Fibroblast of skin of scalp (primary cell): ENCODE data around the gene NFIA.
"Not testable (repeated sequence)": the region's sequence is repeated elsewhere in the genome, so short reads cannot be mapped to it uniquely, and the experiment has no call there.

Experiments
- DNase-seq: peaks from one replicate; pipeline ENCODE4 v3.0.0-alpha.2; 2013

Gene NFIA

DNA sequence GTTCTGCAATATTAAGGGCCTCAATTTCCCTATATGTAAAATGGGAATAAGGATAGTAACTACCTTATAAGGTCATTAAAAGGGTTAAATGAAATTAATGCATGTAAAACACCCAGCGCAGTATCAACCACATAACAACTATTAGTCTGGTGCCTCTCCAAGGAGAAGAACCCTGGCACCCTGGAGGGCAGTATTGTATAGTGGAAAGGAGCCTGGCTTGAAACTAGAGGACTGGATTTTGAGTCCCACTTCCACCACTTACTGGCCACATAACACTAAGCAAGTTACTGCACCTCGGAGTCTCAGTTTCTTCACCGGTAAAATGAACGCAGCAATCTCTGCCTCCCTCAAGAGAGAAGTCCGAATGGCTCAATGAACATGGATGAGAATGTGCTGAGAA is 385.5 kb downstream of the NFIA start:
- not testable (repeated sequence) for DNase-seq

- no peak for DNase-seq
Measured at GRCh38 chr1:61469365-61469764, 387.0 kb downstream of the NFIA start.

DNA sequence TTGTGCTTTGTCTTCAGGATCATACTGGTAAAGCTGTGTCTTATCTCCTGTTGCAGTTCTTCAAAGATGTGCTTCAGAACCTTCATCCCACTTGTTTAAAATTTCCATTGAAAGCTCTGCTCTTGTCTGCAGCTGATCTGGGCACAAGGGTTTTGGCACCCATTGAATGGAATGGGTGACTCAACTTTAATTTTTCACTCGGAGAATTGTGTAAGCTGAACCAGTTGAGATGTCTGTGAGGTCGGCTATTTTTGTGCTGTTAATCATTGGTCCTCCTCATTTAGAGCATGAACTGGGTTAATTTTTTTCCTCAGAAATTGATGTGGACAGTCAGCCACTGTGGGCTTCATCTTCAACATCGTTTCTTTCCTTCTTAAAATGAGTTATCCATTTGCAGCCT is 390.5 kb downstream of the NFIA start:
- no peak for DNase-seq

DNA sequence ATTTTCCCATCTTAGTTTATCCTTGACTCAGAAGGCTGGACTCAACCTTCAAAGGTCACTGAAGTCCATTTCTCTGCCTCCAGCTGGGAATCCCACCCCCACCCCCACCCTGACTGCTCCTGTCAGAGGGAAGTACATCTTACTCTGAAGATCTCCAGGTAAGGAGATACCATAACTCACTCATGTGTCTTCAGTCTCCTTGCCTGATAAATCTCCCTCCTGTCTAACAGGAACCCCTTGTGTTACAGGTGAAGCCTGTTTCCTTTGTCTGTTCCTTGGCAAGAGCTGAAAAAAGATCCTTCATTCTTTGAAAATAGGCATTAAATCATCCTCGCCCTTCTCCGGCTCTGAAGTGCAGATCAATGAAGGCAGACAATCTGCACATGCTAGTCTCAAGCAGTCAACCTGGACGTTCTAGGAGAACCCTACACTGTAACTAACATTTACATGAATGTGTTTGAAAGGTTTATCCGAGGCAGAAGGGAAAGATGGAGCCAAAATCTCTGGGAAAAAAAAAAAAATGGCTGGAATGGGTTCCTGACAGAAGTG is 392.0 kb downstream of the NFIA start:
- DNase-seq = no peak

DNA sequence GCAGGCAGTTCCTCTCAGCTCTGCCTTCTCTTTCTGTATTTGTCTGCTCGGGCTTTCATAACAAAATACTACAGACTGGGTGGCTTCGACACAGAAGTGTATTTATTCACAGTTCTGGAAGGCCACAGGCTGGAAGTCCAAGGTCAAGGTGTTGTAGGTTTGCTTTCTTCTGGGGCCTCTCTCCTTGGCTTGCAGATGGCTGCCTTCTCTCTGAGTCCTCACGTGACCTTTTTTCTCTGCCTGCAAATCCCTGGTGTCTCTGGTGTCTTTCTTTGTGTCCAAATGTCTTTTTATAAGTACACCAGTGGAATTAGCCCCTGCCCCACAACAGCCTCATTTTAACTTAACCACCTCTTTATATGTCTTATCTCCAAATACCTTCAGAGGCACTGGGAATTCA is 392.6 kb downstream of the NFIA start:
- no peak for DNase-seq

DNA sequence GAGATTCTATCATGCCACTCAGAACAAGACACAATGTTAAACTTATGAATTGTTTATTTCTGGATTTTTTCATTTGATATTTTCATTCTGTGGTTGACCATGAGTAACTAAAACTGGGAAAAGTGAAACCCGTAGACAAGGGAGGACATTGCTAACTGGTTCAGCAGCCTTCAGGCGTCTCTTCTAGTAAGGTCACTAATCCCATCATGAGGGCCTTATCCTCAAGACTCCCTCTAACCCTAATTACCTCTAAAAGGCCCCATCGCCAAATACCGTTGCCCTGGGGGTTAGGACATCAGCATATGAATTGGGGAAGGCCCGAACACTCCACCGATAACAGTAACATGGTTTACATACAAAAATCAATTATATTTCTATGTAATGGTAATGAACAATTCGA is 394.9 kb downstream of the NFIA start:
- DNase-seq = no peak

DNA sequence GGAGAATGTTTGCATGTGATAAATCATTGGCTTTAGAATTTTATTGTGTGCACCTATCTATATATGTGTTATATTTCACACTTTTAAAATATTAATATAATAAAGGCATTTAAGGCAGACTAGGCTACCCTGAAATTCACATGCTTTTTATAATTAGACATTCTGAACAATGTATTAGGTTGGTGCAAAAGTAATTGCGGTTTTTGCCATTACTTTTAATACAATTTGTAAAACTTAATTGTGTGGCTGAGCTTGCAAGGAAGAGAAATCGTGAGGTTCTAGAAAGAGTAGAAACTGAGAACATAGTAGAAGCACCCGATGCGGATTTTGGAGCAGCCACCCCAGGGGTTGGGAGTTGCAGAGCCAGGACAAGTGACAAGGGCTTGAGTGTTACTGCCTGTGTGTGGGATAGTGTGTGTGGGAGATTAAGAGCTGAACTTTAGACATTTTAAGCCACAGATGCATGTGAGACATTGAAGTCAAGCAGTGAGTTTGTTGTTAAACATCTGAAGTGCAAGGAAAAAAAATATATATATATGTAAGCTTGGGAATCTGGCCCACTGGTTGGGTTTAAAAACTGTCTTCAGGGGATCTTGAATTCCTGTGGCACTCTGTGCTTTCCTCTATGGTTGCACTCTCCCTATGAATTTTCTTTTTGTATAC is 398.0 kb downstream of the NFIA start:
- no peak for DNase-seq

DNA sequence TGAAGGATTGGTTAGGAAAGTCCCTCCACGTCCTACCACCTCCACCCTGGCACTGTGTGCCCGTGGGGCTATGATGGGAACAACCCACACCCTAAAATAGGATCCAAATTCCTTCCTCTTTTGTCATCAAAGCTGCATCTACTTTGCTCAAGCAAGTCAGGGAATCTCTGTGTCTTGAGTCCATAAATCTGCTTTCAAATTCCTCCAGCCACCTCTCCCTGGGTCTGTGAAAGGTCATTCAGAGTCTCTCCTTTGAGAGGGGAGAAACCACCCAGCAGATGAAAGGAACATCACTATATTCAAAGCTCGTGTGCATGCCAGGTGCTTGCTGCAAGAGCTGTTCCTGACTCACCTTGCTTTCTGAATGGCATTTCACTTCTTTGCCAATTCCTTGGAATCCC is 399.0 kb downstream of the NFIA start:
- no peak for DNase-seq

GRCh38 chr1:61482170-61482734 is 399.9 kb downstream of the NFIA start:
- DNase-seq = no peak

DNA sequence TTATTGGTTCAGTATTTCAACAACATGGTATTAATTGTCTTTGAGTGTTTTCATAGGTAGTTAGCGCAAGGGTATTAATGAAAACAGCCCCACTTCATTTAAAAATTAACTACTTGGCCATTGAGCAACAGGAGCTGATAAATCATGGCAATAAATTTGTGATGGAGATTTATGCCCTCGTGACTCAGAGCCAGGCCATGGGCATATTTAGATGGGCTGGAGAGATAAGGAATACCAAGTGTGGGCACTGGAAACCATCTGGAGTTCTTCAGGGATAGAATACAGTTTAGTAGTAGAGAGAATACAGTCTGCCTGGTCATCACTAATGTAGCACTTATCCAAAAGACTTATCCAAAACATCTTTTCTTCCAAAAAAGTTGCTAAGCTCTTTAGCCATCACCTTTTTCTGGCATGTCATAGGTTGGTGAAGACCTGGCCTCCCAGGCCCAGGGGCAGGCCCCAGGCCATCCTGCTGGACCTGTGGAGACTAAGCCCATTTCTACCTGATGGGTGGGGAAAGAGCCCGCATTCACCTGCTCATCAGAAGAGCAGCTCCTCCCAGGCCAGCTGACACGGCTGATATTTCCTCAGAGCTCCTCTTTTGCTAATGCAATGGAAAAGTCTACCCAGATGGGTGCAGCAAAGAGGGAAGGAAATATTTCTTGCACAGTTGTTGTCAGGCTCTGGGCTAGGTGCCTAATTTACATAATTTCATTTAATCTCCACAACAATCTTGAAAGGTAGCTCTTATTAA is 404.6 kb downstream of the NFIA start:
- DNase-seq = no peak

GRCh38 chr1:61487801-61488200 is 405.4 kb downstream of the NFIA start:
- no peak for DNase-seq

DNA sequence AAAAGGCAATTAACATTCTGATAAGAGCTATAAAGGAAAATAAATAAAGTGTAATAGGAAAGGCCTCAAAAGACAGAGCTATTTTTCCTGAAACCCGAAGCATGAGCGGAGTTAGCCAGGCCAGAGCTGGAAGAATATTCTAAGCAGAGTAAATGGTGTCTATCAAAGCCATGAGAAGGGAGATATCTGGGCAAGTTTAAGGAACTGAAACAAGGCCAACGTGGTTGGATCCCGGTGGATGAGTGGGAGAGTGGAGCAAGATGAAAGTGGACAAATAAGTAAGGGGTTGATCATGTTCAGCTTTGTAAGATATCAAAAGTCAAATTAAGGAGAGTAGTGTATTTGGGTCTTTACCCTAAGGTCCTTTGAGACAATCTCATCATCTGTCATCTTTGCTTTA is 408.6 kb downstream of the NFIA start:
- no peak for DNase-seq

DNA sequence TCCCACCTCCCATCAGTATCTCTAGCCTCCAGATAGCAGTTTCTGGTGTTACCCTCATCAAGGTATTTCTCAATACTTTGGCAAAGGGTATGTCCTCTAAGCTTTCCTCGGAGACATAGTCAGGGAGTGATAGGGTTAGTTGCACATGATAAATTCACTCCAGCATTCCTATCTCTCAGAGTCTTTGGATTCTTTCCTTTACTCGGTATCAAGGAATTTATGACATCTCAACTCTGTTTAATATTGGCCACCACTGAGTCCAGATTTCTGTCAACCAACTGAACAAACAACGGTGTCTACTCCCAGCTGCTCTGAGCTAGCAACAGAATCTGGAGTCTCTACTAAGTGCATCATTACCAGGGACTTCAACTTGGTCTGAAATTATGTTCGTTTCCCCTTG is 409.1 kb downstream of the NFIA start:
- DNase-seq = peak; percentile 43

DNA sequence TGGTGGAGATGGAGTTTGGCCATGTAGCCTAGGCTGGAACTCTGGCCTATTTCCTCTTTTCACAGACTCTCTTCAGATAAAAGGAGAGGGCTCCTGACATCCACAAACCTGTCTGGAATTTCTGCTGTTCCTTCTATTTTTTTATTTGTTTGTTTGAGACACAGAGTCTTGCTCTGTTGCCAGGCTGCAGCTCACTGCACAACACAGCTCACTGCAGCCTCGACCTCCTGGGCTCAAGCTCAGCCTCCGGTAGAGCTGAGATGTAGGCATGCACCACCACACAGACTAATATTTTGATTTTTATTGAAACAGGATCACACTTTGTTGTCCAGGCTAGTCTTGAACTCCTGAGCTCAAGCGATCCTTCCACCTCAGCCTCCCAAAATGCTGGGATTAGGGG is 411.6 kb downstream of the NFIA start:
- DNase-seq = no peak

GRCh38 chr1:61496501-61496900 is 414.1 kb downstream of the NFIA start:
- DNase-seq = peak; percentile 44

- no peak for DNase-seq
Measured at GRCh38 chr1:61497013-61497412, 414.7 kb downstream of the NFIA start.

GRCh38 chr1:61498342-61498741 is 416.0 kb downstream of the NFIA start:
- DNase-seq = no peak

DNA sequence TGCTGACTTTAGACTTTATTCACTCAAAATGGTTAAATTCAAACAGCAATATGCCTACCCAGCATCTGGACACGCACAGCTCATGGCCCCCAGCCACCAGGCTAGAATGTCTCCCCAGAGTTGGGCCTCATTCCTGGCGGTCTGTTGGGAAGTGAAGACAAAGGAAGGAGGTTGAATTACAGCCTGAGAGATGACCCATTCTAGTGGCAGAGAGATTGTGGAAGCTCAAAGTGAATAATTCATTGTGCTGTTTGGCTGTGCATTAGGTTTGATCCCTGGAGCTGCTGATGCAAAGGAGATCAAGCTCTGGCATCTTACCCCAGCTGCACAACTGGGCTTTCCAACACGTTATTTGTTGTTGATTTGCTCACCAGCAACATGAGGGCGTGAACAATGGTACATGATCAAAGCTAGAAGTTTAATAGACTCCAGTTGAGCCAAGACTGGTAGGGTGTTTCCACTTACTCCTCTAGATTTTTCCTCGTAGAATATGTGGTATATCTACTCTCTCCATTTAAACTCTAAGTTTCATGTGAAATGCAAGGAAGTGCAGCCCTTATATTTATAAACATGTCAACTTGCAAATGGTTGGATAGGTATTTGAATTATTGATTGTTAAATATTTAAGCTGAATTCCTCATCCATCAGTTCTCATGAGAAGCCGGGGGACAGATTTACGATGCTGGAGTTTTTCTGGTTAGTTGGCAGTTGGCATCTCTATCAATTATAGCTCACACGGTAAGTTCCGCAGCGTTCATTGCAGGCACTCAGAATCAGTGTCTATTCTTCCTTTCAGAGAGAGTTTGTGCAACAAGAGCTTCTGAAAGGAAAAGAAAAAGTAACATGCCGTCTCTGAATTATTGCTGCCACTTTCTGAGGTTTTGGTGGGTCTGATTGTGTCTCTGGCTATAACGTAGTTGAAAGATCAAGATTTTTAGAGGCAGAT is 419.9 kb downstream of the NFIA start:
- no peak for DNase-seq

GRCh38 chr1:61504305-61504704 is 421.9 kb downstream of the NFIA start:
- DNase-seq = no peak

- DNase-seq = peak; percentile 32
Measured at GRCh38 chr1:61504852-61505390, 422.6 kb downstream of the NFIA start.

DNA sequence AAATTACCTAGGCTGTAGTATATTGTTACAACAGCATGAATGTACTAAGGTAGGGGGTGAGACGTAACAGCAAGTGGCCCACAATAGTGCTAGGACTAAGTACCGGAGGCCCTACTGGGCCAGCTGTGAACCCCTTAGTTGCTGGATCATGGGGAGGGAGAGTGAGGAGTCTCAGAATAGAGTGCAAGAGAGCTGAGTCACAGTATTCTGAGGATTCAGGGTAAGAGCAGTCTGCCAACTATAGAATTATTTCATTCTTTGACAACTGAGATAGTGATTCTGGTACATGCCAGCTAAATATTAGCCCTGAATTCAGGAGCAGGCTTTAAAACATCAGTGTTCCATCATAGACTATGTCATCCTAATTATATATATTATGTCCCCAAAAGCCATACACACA is 423.9 kb downstream of the NFIA start:
- no peak for DNase-seq

DNA sequence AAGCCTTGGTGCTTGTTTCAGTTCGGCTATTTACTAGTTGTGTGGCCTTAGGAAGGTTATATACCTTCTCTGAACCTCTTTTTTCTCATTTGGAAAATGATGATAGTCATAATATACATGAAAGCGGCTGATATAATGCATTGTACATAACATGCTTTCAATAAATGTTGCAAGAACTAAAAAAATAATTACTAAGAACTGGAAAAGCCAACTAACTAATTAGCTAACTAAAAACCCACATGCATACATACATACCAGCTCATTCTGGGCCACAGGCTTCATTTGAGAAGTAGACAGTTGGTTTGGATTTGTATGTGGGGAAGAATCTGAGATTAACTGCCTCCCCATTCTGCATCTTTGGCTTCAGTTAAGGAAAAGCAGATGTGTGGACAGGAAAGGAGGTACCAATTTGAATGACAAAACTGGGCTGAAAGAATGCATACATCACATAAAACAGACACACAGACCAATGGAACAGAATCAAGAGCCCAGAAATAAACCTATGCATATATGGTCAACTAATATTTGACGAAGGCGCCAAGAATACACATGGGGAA is 424.7 kb downstream of the NFIA start:
- DNase-seq = no peak
